Nephron progenitor cell (in vitro differentiated cells): ENCODE data around the gene EIF4E1B.

Source experiments
- DNase-seq: peaks from one replicate; pipeline ENCODE4 v3.0.0; 2021
- H3K27ac Mint-ChIP-seq: 2 replicates; pipeline ENCODE4 v1.8.0; 2021; ENCODE audit warnings: mild to moderate bottlenecking, moderate library complexity, mixed read lengths
- H3K27me3 Mint-ChIP-seq: 2 replicates; pipeline ENCODE4 v1.8.0; 2021; ENCODE audit warnings: mild to moderate bottlenecking, low read depth, mixed read lengths; ENCODE audit not compliant: poor library complexity
- H3K36me3 Mint-ChIP-seq: 2 replicates; pipeline ENCODE4 v1.8.0; 2021; ENCODE audit warnings: low read depth, mixed read lengths
- H3K4me1 Mint-ChIP-seq: 2 replicates; pipeline ENCODE4 v1.8.0; 2021; ENCODE audit warnings: mixed read lengths
- H3K4me3 Mint-ChIP-seq: 2 replicates; pipeline ENCODE4 v1.8.0; 2021; ENCODE audit warnings: mild to moderate bottlenecking, moderate library complexity, mixed read lengths
- H3K9me3 Mint-ChIP-seq: 2 replicates; pipeline ENCODE4 v1.8.0; 2021; ENCODE audit warnings: mild to moderate bottlenecking, moderate library complexity, mixed read lengths
- TF ChIP-seq, protein P1 (sequence below): fragments of 200-600 bp; sonication (generic); IDR thresholded peaks from 2 replicates; pipeline ENCODE4 v1.5.0; 2021; ENCODE audit warnings: antibody characterized with exemption

Gene EIF4E1B

DNA sequence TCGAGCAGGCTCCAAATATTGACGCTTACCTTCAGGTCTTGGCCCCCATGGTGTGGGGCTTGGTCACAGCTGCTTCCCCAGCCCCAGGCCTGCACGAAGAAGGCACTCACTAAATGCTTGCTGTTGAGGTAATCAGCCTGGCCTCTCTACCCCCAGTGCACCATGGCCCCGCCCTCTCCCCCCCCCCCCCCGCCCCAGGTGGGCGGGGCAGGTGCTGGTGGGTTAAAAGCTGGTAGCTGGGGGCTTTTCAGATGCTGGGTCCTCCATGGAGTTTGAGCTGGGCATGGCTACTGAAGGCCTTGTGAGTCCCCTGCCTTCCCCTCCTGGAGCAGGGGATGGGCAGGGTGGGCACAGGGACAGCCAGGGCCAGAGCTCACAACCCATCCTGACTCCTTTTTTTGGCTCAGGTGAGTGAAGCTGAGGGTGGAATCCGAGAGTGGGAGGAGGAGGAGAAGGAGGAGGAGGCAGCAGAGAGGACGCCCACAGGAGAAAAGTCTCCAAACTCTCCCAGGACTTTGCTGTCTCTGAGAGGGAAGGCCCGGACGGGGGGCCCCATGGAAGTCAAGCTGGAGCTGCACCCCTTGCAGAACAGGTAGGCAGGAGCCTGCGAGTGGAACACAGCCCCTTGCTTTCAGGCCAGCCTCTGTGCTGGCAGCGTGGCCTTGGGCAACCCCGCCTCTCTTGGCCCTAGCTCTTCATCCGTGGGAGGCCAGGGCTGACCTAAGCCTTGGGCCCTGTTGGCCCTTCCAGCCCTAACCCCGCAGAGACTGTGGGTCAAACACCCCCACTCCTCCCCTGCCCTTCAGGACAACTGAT, 12.4 kb downstream of the EIF4E1B start:
- TF ChIP-seq, protein P1, sequence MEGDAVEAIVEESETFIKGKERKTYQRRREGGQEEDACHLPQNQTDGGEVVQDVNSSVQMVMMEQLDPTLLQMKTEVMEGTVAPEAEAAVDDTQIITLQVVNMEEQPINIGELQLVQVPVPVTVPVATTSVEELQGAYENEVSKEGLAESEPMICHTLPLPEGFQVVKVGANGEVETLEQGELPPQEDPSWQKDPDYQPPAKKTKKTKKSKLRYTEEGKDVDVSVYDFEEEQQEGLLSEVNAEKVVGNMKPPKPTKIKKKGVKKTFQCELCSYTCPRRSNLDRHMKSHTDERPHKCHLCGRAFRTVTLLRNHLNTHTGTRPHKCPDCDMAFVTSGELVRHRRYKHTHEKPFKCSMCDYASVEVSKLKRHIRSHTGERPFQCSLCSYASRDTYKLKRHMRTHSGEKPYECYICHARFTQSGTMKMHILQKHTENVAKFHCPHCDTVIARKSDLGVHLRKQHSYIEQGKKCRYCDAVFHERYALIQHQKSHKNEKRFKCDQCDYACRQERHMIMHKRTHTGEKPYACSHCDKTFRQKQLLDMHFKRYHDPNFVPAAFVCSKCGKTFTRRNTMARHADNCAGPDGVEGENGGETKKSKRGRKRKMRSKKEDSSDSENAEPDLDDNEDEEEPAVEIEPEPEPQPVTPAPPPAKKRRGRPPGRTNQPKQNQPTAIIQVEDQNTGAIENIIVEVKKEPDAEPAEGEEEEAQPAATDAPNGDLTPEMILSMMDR: no peak
- no peak for DNase-seq
- H3K27me3 Mint-ChIP-seq: peaks cover 6% of the 10 kb centered on the region
- H3K27ac Mint-ChIP-seq: no peak overlapping the region
- H3K36me3 Mint-ChIP-seq: no peaks in the 10 kb centered on the region
- no peaks in the 10 kb centered on the region for H3K9me3 Mint-ChIP-seq
- no peak overlapping the region for H3K4me3 Mint-ChIP-seq
- peaks cover 5% of the 10 kb centered on the region for H3K4me1 Mint-ChIP-seq

DNA sequence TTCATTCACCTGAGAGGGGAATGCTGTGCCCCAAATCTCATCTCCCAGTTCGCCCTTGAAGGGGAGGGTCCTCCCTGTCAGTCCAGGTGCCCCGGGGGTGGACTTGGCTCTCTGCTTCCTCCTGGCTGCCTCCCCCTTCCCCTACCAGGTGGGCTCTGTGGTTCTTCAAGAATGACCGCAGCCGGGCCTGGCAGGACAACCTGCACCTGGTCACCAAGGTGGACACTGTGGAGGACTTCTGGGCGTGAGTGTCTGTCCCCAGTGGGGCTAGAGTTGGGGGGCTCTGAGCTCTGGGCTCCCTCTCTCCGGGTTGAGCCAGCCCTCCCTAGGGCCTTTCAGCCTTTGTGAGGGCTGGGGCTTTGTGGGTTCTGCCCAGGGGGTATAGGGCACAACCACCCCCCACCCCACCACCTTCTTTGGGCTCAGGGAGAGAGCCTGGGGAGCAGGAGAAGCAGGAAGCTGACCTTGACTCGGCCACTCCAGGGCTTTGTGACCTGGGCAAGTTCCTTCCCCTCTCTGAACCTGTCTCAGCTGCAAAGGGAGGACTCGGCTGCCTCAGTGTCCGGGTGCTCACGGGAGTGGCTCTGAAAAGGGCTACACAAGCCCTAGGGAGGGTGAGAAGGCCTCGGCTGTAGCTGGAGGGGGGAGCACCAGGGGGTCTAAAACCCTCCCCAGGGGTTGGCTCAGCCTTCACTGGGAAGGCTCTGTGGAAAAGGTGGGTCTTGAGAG, 13.2 kb downstream of the EIF4E1B start:
- Mint-ChIP-seq H3K4me1 (peaks cover 11% of the 10 kb centered on the region), H3K27me3 (peaks cover 6% of the 10 kb centered on the region), H3K36me3 (no peaks in the 10 kb centered on the region), H3K4me3 (no peak overlapping the region), H3K9me3 (no peaks in the 10 kb centered on the region), H3K27ac (no peak overlapping the region)
- TF ChIP-seq, protein P1: no peak
- no peak for DNase-seq

DNA sequence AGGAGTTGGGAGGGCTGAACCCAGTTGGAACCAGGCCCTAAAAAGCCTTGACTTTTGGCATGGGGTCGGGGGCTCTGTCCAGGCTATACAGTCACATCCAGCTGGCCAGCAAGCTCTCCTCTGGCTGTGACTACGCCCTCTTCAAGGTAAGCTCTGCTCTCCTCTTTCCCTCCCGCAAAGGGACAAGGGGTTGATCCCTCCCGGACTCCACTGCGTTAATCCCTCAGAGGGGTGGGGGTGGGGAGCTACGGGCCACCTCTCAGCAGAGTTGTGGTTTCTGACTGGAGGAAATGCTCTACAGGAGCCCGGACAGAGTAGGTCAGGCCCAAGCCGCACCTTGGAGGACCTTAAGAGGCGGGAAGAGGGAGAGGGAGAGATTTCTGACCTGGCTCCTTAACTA, 13.8 kb downstream of the EIF4E1B start:
- Mint-ChIP-seq H3K9me3 (no peaks in the 10 kb centered on the region), H3K4me3 (no peak overlapping the region), H3K4me1 (peaks cover 16% of the 10 kb centered on the region), H3K36me3 (no peaks in the 10 kb centered on the region), H3K27ac (no peak overlapping the region), H3K27me3 (peaks cover 6% of the 10 kb centered on the region)
- DNase-seq: no peak
- TF ChIP-seq, protein P1: no peak

DNA sequence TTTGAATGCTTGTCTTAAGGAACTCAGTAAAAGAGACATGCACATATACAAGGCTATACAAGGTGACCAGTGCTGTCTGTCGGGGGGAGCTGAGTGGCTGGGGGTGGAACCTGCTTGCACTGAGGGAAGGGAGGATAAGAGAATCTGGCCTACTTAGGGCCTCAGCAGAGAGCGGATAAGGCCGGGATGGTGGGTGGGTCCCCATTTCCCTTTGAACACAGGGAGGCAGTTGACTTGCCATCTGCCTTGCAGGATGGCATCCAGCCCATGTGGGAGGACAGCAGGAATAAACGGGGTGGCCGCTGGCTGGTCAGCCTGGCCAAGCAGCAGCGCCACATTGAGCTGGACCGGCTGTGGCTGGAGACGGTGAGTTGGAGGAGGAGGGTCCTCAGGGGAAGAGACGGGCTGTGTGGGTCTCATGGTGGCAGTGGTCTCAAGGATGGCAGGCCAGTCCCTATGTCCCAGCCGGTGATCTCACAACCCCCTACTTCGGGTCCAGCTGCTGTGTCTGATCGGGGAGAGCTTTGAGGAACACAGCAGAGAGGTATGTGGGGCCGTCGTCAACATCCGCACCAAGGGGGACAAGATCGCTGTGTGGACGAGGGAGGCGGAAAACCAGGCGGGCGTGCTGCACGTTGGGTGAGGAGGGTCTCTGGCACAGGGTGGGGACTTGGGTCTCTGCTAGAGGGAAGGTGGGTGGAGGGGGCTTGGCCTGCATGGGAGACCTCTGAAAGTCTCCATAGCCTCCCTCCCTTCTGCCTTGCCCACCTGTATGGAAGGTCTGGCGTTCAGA, 14.6 kb downstream of the EIF4E1B start:
- DNase-seq: no peak
- H3K27me3 Mint-ChIP-seq: peaks cover 3% of the 10 kb centered on the region
- no peak overlapping the region for H3K27ac Mint-ChIP-seq
- no peaks in the 10 kb centered on the region for H3K36me3 Mint-ChIP-seq
- H3K4me1 Mint-ChIP-seq: peaks cover 18% of the 10 kb centered on the region
- H3K4me3 Mint-ChIP-seq: no peak overlapping the region
- H3K9me3 Mint-ChIP-seq: no peaks in the 10 kb centered on the region
- TF ChIP-seq, protein P1: no peak

DNA sequence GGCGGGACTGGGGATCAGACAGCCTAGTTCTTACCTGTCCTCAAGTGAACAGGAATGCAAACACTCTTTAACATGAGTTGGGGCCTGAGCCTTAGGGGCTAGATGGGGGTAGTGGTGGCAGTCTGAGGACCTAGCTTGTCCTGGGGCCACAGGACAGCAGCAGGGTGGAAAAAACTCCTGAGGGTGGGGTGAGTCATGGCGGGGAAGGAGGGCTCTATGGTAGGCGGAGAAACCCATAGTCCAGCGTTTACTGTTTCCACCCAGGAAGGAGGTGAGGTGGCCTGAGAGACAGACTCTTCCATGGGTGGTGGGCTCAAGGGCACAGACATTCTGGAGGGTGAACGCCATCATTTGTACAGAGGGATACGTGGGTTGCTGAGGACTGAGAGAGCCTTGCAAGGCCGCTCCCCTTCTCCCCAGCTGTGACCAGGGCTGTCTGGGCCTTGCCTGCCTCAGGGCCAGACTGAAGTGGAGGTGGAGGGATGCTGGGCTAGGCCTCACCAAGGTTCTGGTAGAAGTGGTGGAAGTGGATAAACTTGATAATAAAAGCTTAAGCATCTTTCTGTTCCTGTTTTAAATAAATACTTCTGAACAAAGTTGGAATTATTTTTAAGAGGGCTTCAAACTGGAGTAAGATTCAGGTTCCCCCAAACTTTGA, 15.7 kb downstream of the EIF4E1B start:
- peak overlapping the region; percentile 24 for H3K4me3 Mint-ChIP-seq

More for the DNA sequence above, 15.7 kb downstream of the EIF4E1B start:
- TF ChIP-seq, protein P1: no peak
- Mint-ChIP-seq H3K27ac (no peak overlapping the region), H3K27me3 (peaks cover 6% of the 10 kb centered on the region), H3K4me1 (peaks cover 27% of the 10 kb centered on the region), H3K9me3 (no peaks in the 10 kb centered on the region), H3K36me3 (no peaks in the 10 kb centered on the region)
- DNase-seq: no peak
